ENCODE data around the gene ABCD3.

ABCD3 gene

DNA sequence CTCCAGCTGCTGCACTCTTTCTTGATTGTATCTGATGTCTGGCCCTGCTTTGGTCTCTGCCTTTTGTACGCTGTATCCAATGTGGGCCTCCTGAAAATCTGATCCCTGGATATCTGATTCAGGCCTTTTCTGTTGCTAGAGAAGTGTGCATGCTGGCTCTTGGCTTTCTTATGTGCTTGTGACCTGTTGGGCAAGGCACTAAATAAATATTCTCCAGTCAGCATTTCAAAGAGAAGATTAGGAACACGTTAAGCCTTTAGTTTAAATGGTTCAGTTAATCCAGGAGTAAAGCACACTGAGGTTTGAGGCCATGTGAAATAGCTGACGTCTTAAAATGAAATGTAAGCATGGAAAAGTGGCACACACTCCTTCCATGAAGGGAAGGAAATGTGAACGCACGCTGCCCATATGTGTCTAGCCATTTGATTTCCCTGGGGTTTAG is 132.6 kb downstream of the ABCD3 start:
- no peak overlapping the region for H3K27ac ChIP-seq
- H3K4me3 ChIP-seq (ENCODE audit: low read depth, low read length): no peak overlapping the region
- in situ Hi-C loops (cut with HindIII; ENCODE audit: low pct_ligation_motif_present, low sequenced_read_pairs): no loop called here
- H3K27me3 ChIP-seq (replicated peaks): no peaks in the 10 kb centered on the region
- TF ChIP-seq, protein P1, sequence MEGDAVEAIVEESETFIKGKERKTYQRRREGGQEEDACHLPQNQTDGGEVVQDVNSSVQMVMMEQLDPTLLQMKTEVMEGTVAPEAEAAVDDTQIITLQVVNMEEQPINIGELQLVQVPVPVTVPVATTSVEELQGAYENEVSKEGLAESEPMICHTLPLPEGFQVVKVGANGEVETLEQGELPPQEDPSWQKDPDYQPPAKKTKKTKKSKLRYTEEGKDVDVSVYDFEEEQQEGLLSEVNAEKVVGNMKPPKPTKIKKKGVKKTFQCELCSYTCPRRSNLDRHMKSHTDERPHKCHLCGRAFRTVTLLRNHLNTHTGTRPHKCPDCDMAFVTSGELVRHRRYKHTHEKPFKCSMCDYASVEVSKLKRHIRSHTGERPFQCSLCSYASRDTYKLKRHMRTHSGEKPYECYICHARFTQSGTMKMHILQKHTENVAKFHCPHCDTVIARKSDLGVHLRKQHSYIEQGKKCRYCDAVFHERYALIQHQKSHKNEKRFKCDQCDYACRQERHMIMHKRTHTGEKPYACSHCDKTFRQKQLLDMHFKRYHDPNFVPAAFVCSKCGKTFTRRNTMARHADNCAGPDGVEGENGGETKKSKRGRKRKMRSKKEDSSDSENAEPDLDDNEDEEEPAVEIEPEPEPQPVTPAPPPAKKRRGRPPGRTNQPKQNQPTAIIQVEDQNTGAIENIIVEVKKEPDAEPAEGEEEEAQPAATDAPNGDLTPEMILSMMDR (IDR thresholded peaks at IDR 0.05; ENCODE audit: low read depth, low read length, missing control alignments): no peak
- no peak for DNase-seq
- H3K36me3 ChIP-seq (replicated peaks): no peaks in the 10 kb centered on the region

DNA sequence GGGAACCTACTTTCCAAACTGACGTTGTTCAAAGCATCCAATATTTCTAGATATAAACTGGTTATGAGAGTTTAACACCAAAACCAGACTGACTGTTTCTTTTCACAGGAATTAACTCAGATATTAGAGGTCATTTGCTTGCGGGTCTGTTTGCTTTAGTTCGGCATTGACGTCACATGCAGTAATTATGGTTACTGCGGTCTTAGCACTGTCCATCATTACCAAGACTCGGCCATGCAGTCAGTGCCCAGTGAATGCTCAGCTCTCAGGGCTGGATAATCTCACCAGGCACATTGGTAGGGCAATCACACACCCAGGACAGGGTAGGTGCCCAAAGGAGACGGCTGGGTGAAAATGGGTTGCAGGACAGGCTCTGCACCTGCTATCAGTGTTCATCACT is 133.3 kb downstream of the ABCD3 start:
- no peaks in the 10 kb centered on the region for H3K36me3 ChIP-seq (replicated peaks)
- in situ Hi-C loops (cut with HindIII; ENCODE audit: low pct_ligation_motif_present, low sequenced_read_pairs): no loop called here
- DNase-seq: no peak
- TF ChIP-seq, protein P1 (IDR thresholded peaks at IDR 0.05; ENCODE audit: low read depth, low read length, missing control alignments): no peak
- H3K4me3 ChIP-seq (ENCODE audit: low read depth, low read length): no peak overlapping the region
- H3K27me3 ChIP-seq (replicated peaks): no peaks in the 10 kb centered on the region
- H3K27ac ChIP-seq: no peak overlapping the region

DNA sequence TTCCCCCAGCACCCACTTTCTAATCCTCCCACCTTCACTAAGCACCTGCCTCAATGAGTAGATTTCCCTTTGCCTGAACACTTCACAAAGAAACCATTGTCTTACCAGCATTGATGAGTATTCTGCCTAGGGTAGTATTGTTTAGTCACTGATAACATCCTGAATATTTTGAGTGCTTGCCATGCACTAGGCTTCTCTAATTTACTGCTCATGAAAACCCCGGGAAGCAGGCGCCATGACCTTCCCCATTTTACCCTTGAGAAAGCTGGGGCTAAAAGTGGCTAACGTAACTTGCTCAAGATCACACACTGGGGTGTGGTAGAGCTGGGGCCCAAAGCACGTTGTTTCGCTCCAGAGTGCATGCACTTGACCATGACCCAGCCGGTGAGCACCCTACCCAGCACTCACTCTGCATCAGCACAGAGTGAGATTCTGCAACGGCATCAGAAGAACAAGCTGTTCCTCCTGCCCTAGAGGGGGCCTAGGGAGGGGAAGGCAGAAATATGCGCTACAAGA is 133.9 kb downstream of the ABCD3 start:
- TF ChIP-seq, protein P1 (IDR thresholded peaks at IDR 0.05; ENCODE audit: low read depth, low read length, missing control alignments): no peak
- DNase-seq: no peak
- in situ Hi-C loops (cut with HindIII; ENCODE audit: low pct_ligation_motif_present, low sequenced_read_pairs): no loop called here
- no peaks in the 10 kb centered on the region for H3K27me3 ChIP-seq (replicated peaks)
- no peak overlapping the region for H3K27ac ChIP-seq
- no peak overlapping the region for H3K4me3 ChIP-seq (ENCODE audit: low read depth, low read length)
- no peaks in the 10 kb centered on the region for H3K36me3 ChIP-seq (replicated peaks)

DNA sequence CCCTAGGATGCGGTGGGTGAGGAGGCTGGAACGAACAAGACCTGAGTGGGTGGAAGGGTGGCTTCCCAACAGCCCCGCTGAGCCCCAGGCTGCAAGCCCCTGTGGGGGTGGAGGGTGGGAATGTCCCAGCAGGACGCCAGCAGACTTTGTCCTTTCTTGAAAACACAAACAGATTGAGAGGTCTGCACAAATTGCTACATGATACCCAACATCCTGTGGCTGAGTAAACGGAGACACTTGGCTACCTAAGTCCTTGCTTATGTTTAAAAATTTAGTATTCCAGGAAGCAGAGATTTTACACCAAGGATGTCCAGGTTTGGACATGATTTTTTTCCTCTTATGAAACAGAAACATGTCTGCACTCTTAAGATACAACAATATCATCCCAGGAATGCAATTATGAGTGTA is 135.1 kb downstream of the ABCD3 start:
- in situ Hi-C loops (cut with HindIII; ENCODE audit: low pct_ligation_motif_present, low sequenced_read_pairs): no loop called here
- Histone ChIP-seq H3K4me3 (ENCODE audit: low read depth, low read length) (no peak overlapping the region), H3K27me3 (replicated peaks) (no peaks in the 10 kb centered on the region), H3K27ac (no peak overlapping the region), H3K36me3 (replicated peaks) (no peaks in the 10 kb centered on the region)
- TF ChIP-seq, protein P1 (IDR thresholded peaks at IDR 0.05; ENCODE audit: low read depth, low read length, missing control alignments): no peak
- peak; percentile 32 for DNase-seq

DNA sequence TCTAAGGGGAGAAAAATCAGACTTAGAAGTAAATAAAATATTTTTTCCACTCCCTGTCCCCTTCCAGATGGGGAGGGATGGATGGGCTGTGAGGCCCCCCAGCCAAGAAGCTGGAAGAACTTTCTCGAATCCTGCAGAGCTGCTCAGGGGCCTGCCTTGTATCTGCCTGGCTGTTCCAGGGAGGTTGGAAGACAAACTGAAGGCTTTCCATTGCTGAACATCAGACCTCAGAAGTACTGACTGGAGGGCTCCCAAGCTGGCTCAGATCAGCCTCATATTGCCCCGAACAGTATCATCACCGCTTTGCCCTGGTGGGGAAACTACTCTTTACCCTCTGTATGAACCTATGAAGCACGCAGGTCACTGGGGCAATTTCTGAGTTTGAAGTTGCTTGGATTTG is 135.7 kb downstream of the ABCD3 start:
- TF ChIP-seq, protein P1 (IDR thresholded peaks at IDR 0.05; ENCODE audit: low read depth, low read length, missing control alignments): no peak
- in situ Hi-C loops (cut with HindIII; ENCODE audit: low pct_ligation_motif_present, low sequenced_read_pairs): no loop called here
- H3K36me3 ChIP-seq (replicated peaks): no peaks in the 10 kb centered on the region
- H3K27ac ChIP-seq: no peak overlapping the region
- no peak overlapping the region for H3K4me3 ChIP-seq (ENCODE audit: low read depth, low read length)
- DNase-seq: no peak
- no peaks in the 10 kb centered on the region for H3K27me3 ChIP-seq (replicated peaks)

DNA sequence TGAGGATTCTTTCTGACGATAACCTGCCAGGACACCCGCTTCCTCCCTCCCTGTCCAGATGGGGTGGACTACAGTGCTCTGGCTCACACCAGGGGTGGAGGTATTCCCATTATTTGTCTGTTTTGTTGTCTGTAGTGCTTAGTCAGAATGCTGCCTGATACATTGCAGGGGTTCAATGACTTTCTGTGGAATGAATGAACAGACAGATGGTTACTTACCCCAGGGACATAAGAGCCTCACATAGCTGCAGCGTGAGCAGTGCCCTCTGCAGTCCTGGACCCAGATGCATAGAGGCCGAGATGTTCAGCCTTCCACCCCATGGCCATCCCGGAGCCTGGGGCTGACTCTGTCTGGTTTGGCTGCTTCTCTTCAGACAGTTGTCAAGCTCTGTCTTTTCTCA is 136.4 kb downstream of the ABCD3 start:
- in situ Hi-C loops (cut with HindIII; ENCODE audit: low pct_ligation_motif_present, low sequenced_read_pairs): no loop called here
- DNase-seq: no peak
- Histone ChIP-seq H3K4me3 (ENCODE audit: low read depth, low read length) (no peak overlapping the region), H3K36me3 (replicated peaks) (no peaks in the 10 kb centered on the region), H3K27ac (no peak overlapping the region), H3K27me3 (replicated peaks) (no peaks in the 10 kb centered on the region)
- TF ChIP-seq, protein P1 (IDR thresholded peaks at IDR 0.05; ENCODE audit: low read depth, low read length, missing control alignments): no peak

All from brain microvascular endothelial cell (primary cell).